Nasal cavity respiratory epithelium epithelial cell of viscerocranial mucosa (primary cell): Measurements from ENCODE around the gene GNB1L. TPM values are rescaled to one million over a fixed set of nuclear protein-coding genes. Genes with fewer than 3 reads are reported as not detected.

ENCODE experiments used
- total RNA-seq: library from RNA; depleted of rRNA; stranded (reverse); fragments of >200 nt; gene quantifications from 2 replicates; pipeline ENCODE4 v1.2.3, GENCODE V29; 2014

The GNB1L gene
- total RNA-seq, result 5.1 and 9.9 TPM in 2 replicates

DNA sequence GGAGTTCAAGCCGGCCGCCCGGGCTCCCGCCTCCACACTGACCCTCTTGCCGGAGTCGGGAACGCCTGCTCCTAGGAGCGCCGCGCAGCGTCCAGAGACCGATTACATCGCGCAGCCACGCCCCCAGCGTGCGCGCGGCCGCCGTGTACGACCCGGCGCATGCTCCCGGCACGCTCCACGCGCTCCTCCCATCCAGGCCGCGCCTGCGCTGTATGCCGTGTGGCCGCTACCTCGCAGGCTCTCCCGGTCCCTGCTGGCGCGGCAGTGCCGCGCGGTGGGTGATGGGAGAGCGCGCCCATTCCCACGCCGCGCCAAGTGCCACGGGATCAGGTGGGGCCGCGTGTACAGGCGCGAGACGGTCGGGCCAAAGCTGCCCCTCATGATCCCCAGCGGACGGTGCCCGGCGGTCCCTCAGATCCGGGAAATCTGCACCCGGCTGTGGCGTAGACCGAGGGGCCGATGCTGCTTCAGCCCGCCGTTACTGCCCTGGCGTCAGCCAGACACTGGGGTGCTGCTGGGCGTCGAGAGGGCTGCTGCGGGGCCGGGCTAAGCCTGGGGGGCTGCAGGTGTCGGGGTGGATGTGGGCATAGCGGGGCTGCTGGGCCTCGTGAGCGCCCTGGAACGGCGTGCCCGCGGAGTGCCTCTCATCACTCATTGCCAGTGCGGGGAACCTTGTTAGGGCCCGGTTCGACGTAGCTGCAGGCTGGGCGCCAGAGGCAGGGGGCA lies at the start of gene GNB1L, which contains the start of gene RTL10:
GNB1L (minus strand) TSS at position 97 of the 726 bp plus-strand sequence. CDS start 33,519 bp downstream, outside the sequence.
RTL10 (minus strand) TSS at position 97 of the 726 bp plus-strand sequence. CDS start 2,613 bp downstream, outside the sequence.

DNA sequence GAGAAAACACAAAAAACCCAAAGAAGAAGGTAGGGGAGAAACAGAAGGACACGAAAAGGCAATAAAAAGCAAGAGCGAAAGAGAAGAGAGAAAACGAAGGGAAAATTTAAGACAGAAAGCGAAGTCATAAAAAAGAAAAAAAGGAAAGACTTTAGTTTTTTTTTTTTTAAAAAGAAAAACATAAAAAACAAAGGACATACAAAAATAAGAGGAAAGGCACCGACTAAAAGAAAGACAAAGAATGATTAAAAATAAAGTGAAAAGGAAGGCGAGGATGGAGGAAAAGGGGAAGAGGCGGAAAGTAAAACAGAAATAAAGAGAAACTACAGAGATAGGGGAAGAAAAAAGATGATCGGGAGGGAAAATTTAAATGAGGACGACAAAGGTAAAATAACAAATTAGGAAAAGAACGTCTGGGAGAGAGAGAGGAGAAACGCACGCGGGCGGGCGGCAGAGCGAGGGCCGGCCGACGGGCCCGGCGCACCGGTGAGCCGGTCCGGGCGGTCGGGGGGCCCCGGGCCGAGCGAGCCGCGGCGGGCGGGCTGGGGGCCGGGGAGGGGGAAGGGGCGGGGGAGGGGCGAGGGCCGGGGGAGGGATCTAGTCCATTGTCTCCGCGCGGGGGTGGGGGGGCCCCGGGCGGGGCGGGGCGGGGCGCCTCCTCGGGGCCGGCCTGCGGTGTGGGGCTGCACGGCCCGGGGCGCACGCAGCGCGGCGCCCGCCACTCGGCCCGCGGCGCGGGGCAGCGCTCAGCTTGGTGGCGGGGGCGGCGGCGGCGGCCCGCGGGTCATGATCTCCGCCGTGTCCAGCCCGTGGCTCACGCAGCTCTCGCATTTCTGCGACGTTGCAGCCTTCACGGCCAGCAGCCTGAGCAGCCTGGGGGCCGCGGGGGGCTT lies 94.4 kb downstream of the GNB1L start, which contains the start of gene TBX1:
TBX1 (plus strand) TSS at position 721 of the 893 bp plus-strand sequence; CDS start at position 787, 66 bp downstream.

Other genes with a start within 250 kb of the GNB1L start
- 4.4 and 22.6 TPM in 2 replicates for gene SEPTIN5, start 140.4 kb downstream of the GNB1L start, total RNA-seq
- 0.68 and 1.9 TPM in 2 replicates for gene GP1BB, start 131.3 kb downstream of the GNB1L start, total RNA-seq
- 7.9 and 9.8 TPM in 2 replicates for gene TBX1, start 94.1 kb downstream of the GNB1L start, total RNA-seq
- gene RTL10, start within 50 bp of the GNB1L start, total RNA-seq, result 22.2 and 28.7 TPM in 2 replicates
- gene COMT, start 86.9 kb upstream of the GNB1L start, total RNA-seq, result 174 and 239 TPM in 2 replicates
- gene TXNRD2, start 86.9 kb upstream of the GNB1L start, total RNA-seq, result 11.3 and 11.7 TPM in 2 replicates
- gene ARVCF, start 161.9 kb upstream of the GNB1L start, total RNA-seq, result 11.6 and 16.4 TPM in 2 replicates
- 46.5 and 49.7 TPM in 2 replicates for gene TANGO2, start 166.2 kb upstream of the GNB1L start, total RNA-seq
- gene DGCR8, start 225.4 kb upstream of the GNB1L start, total RNA-seq, result 36.9 and 54.2 TPM in 2 replicates